Measurements from ENCODE around the gene PROM2. TPM values are rescaled to one million over a fixed set of nuclear protein-coding genes. Genes with fewer than 3 reads are reported as not detected.

The PROM2 gene
- total RNA-seq, 1 donor from 2014 or later: 1.3 TPM

DNA sequence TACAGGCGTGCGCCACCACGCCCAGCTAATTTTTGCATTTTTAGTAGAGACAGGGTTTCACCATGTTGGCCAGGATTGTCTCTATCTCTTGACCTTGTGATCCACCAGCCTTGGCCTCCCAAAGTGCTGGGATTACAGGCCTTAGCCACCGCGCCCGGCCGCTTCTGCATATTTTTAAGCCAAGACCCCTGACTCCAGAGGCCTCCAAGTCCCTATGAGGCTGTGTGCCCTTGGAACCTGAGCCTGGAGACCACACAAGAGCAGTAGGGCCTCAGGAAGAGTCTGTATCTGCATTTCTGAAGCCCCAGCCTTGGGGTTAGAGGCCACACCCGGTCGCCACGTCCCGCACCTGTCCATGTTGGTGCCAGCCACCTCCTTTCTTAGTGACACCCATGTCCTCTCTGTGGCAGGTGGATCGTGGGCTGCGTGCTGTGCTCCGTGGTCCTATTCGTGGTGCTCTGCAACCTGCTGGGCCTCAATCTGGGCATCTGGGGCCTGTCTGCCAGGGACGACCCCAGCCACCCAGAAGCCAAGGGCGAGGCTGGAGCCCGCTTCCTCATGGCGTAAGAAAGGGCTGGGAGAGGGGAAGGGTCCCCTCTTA is 5.3 kb downstream of the PROM2 start:
- no peak overlapping the region for H3K27ac Mint-ChIP-seq (ENCODE audit: unreplicated experiment)
- H3K4me1 Mint-ChIP-seq (ENCODE audit: unreplicated experiment): no peaks in the 10 kb centered on the region
- H3K9me3 Mint-ChIP-seq (ENCODE audit: unreplicated experiment): no peaks in the 10 kb centered on the region
- TF ChIP-seq, protein P1, sequence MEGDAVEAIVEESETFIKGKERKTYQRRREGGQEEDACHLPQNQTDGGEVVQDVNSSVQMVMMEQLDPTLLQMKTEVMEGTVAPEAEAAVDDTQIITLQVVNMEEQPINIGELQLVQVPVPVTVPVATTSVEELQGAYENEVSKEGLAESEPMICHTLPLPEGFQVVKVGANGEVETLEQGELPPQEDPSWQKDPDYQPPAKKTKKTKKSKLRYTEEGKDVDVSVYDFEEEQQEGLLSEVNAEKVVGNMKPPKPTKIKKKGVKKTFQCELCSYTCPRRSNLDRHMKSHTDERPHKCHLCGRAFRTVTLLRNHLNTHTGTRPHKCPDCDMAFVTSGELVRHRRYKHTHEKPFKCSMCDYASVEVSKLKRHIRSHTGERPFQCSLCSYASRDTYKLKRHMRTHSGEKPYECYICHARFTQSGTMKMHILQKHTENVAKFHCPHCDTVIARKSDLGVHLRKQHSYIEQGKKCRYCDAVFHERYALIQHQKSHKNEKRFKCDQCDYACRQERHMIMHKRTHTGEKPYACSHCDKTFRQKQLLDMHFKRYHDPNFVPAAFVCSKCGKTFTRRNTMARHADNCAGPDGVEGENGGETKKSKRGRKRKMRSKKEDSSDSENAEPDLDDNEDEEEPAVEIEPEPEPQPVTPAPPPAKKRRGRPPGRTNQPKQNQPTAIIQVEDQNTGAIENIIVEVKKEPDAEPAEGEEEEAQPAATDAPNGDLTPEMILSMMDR (IDR thresholded peaks at IDR 0.05): no peak
- no peak overlapping the region for H3K4me3 Mint-ChIP-seq (ENCODE audit: unreplicated experiment)
- no peaks in the 10 kb centered on the region for H3K27me3 Mint-ChIP-seq (ENCODE audit: unreplicated experiment)
- no peak for DNase-seq (ENCODE audit: extremely low spot score, unreplicated experiment)
- no peaks in the 10 kb centered on the region for H3K36me3 Mint-ChIP-seq (ENCODE audit: unreplicated experiment)

DNA sequence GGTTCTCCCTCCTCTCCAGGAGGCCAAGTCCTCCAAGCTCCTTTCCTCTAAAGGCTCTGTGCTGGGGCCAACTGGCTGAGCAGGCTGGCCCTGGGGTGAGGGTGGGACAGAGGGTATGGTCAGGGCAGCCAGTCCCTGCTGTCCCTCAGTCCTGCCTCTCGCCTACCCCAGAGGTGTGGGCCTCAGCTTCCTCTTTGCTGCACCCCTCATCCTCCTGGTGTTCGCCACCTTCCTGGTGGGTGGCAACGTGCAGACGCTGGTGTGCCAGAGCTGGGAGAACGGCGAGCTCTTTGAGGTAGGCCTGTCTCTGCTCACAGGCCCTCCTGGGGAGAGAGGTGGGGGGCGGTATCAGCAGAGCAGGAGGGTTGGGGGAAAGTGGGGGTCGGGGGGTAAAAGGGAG is 6.8 kb downstream of the PROM2 start:
- TF ChIP-seq, protein P1 (IDR thresholded peaks at IDR 0.05): no peak

DNA sequence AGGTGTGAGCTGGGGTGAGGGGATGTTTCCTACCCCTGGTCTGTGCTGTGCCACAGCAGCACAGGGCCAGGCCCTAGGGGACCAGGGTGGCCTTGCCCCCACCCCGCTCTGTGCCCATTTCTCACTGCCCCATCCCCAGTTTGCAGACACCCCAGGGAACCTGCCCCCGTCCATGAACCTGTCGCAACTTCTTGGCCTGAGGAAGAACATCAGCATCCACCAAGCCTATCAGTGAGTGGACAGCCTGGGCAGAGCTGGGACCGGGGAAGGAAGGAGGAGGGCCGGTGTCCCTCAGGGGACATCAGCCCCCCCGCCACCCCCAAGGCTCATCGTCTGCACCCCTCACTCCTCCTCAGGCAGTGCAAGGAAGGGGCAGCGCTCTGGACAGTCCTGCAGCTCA is 7.5 kb downstream of the PROM2 start:
- Mint-ChIP-seq H3K36me3 (ENCODE audit: unreplicated experiment) (no peaks in the 10 kb centered on the region), H3K9me3 (ENCODE audit: unreplicated experiment) (no peaks in the 10 kb centered on the region), H3K27me3 (ENCODE audit: unreplicated experiment) (no peaks in the 10 kb centered on the region), H3K27ac (ENCODE audit: unreplicated experiment) (no peak overlapping the region), H3K4me1 (ENCODE audit: unreplicated experiment) (no peaks in the 10 kb centered on the region), H3K4me3 (ENCODE audit: unreplicated experiment) (no peak overlapping the region)
- TF ChIP-seq, protein P1 (IDR thresholded peaks at IDR 0.05): no peak
- DNase-seq (ENCODE audit: extremely low spot score, unreplicated experiment): no peak

More for the DNA sequence above, 6.8 kb downstream of the PROM2 start:
- no peaks in the 10 kb centered on the region for H3K4me1 Mint-ChIP-seq (ENCODE audit: unreplicated experiment)
- no peaks in the 10 kb centered on the region for H3K36me3 Mint-ChIP-seq (ENCODE audit: unreplicated experiment)
- H3K27me3 Mint-ChIP-seq (ENCODE audit: unreplicated experiment): no peaks in the 10 kb centered on the region
- H3K27ac Mint-ChIP-seq (ENCODE audit: unreplicated experiment): no peak overlapping the region
- no peaks in the 10 kb centered on the region for H3K9me3 Mint-ChIP-seq (ENCODE audit: unreplicated experiment)
- no peak for DNase-seq (ENCODE audit: extremely low spot score, unreplicated experiment)
- no peak overlapping the region for H3K4me3 Mint-ChIP-seq (ENCODE audit: unreplicated experiment)

DNA sequence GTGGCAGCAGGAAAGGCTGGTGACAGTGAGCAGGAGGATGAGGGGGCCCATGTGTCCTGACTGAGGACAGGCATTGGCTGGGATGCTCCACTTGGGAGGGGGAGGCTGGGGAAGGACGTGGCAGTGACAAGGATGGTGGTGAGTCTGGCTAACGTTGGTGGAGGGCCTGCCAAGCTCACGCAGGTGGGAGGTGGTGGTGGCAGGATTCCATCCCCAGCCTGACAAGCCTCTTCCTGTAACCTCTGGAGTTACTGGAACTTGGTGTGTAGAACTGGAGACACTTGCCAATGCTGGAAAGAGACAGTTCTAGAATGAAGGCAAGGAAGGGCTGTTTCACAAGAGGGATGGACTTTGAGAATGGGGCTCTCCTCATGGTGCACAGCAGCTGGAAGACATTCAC is 8.2 kb downstream of the PROM2 start:
- Mint-ChIP-seq H3K4me1 (ENCODE audit: unreplicated experiment) (no peaks in the 10 kb centered on the region), H3K4me3 (ENCODE audit: unreplicated experiment) (no peak overlapping the region), H3K36me3 (ENCODE audit: unreplicated experiment) (no peaks in the 10 kb centered on the region), H3K27ac (ENCODE audit: unreplicated experiment) (no peak overlapping the region), H3K9me3 (ENCODE audit: unreplicated experiment) (no peaks in the 10 kb centered on the region), H3K27me3 (ENCODE audit: unreplicated experiment) (no peaks in the 10 kb centered on the region)
- DNase-seq (ENCODE audit: extremely low spot score, unreplicated experiment): no peak
- TF ChIP-seq, protein P1 (IDR thresholded peaks at IDR 0.05): no peak

DNA sequence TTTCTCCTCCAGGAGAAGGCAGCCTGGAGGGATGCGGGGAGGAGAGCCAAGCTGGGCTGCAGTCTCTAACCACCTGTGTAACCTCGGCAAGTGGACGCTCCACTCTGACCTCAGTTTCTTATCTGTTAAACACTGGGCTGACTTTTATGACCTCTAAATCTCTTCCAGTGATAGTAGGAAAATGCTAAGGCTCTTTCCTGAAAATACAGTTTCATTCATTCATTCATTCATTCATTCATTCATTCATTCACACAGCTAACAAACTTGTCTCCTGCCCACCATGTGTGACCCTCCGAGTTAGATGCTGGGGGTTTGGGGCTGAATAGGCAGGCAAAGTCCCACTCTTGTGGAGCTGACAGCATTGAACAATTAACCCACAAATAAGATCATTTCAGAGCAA is 9.3 kb downstream of the PROM2 start:
- Mint-ChIP-seq H3K27me3 (ENCODE audit: unreplicated experiment) (no peaks in the 10 kb centered on the region), H3K27ac (ENCODE audit: unreplicated experiment) (no peak overlapping the region), H3K9me3 (ENCODE audit: unreplicated experiment) (no peaks in the 10 kb centered on the region), H3K36me3 (ENCODE audit: unreplicated experiment) (no peaks in the 10 kb centered on the region), H3K4me1 (ENCODE audit: unreplicated experiment) (no peaks in the 10 kb centered on the region), H3K4me3 (ENCODE audit: unreplicated experiment) (no peak overlapping the region)
- TF ChIP-seq, protein P1 (IDR thresholded peaks at IDR 0.05): no peak
- no peak for DNase-seq (ENCODE audit: extremely low spot score, unreplicated experiment)
